Measurements from ENCODE around the gene RD3L. TPM values are rescaled to one million over a fixed set of nuclear protein-coding genes. Genes with fewer than 3 reads are reported as not detected.

RD3L gene
- polyA plus RNA-seq, 2 donors: not detected

- H3K9me3 ChIP-seq (ENCODE audit: control insufficient read depth in 2 of 2, insufficient read depth in 1 of 2, low read depth in 1 of 2, low read length in 1 of 2): no peaks in the 10 kb centered on the region
- H3K27me3 ChIP-seq (ENCODE audit: control insufficient read depth in 1 of 2, insufficient read depth in 2 of 2, low read length in 2 of 2): no peaks in the 10 kb centered on the region
- H3K36me3 ChIP-seq (ENCODE audit: control insufficient read depth in 2 of 2, insufficient read depth in 2 of 2, low read length in 1 of 2): no peaks in the 10 kb centered on the region
- no peaks in the 10 kb centered on the region for H3K4me1 ChIP-seq (ENCODE audit: control insufficient read depth in 2 of 2, insufficient read depth in 2 of 2, low read length in 1 of 2)
- no peak overlapping the region for H3K4me3 ChIP-seq (ENCODE audit: low read depth in 1 of 2, low read length in 2 of 2)
- 69 to 76% methylated on average over 5 of the region's 5 CpGs for WGBS, 2 donors
- no peak overlapping the region for H3K27ac ChIP-seq (ENCODE audit: low read depth in 2 of 2, low read length in 1 of 2)
Measured at GRCh38 chr14:103961928-103962578, 19.7 kb upstream of the RD3L start.

GRCh38 chr14:103960457-103961055 is 18.2 kb upstream of the RD3L start:
- 58% methylated on average over 11 of the region's 11 CpGs for WGBS, 2 donors
- Histone ChIP-seq H3K27ac (ENCODE audit: low read depth in 2 of 2, low read length in 1 of 2) (no peak overlapping the region), H3K9me3 (ENCODE audit: control insufficient read depth in 2 of 2, insufficient read depth in 1 of 2, low read depth in 1 of 2, low read length in 1 of 2) (no peaks in the 10 kb centered on the region), H3K4me3 (ENCODE audit: low read depth in 1 of 2, low read length in 2 of 2) (no peak overlapping the region), H3K27me3 (ENCODE audit: control insufficient read depth in 1 of 2, insufficient read depth in 2 of 2, low read length in 2 of 2) (no peaks in the 10 kb centered on the region), H3K36me3 (ENCODE audit: control insufficient read depth in 2 of 2, insufficient read depth in 2 of 2, low read length in 1 of 2) (no peaks in the 10 kb centered on the region), H3K4me1 (ENCODE audit: control insufficient read depth in 2 of 2, insufficient read depth in 2 of 2, low read length in 1 of 2) (no peaks in the 10 kb centered on the region)

GRCh38 chr14:103949131-103949790 is 6.9 kb upstream of the RD3L start:
- Histone ChIP-seq H3K27ac (ENCODE audit: low read depth in 2 of 2, low read length in 1 of 2) (no peak overlapping the region), H3K4me3 (ENCODE audit: low read depth in 1 of 2, low read length in 2 of 2) (no peak overlapping the region), H3K9me3 (ENCODE audit: control insufficient read depth in 2 of 2, insufficient read depth in 1 of 2, low read depth in 1 of 2, low read length in 1 of 2) (no peaks in the 10 kb centered on the region), H3K27me3 (ENCODE audit: control insufficient read depth in 1 of 2, insufficient read depth in 2 of 2, low read length in 2 of 2) (peaks cover 0 to 2% of the 10 kb centered on the region in 2 donors), H3K4me1 (ENCODE audit: control insufficient read depth in 2 of 2, insufficient read depth in 2 of 2, low read length in 1 of 2) (no peaks in the 10 kb centered on the region), H3K36me3 (ENCODE audit: control insufficient read depth in 2 of 2, insufficient read depth in 2 of 2, low read length in 1 of 2) (no peaks in the 10 kb centered on the region)
- WGBS, 2 donors: 58 to 70% methylated on average over 5 of the region's 5 CpGs

GRCh38 chr14:103948442-103948841 is 6.1 kb upstream of the RD3L start:
- H3K27ac ChIP-seq (ENCODE audit: low read depth in 2 of 2, low read length in 1 of 2): no peak overlapping the region
- WGBS, 2 donors: 82 to 83% methylated on average over 2 of the region's 2 CpGs

GRCh38 chr14:103946975-103947374 is 4.6 kb upstream of the RD3L start:
- no peaks in the 10 kb centered on the region for H3K9me3 ChIP-seq (ENCODE audit: control insufficient read depth in 2 of 2, insufficient read depth in 1 of 2, low read depth in 1 of 2, low read length in 1 of 2)
- peaks cover 0 to 2% of the 10 kb centered on the region in 2 donors for H3K27me3 ChIP-seq (ENCODE audit: control insufficient read depth in 1 of 2, insufficient read depth in 2 of 2, low read length in 2 of 2)
- WGBS, 2 donors: 97% methylated on average over 2 of the region's 2 CpGs
- H3K36me3 ChIP-seq (ENCODE audit: control insufficient read depth in 2 of 2, insufficient read depth in 2 of 2, low read length in 1 of 2): no peaks in the 10 kb centered on the region
- H3K4me1 ChIP-seq (ENCODE audit: control insufficient read depth in 2 of 2, insufficient read depth in 2 of 2, low read length in 1 of 2): no peaks in the 10 kb centered on the region
- H3K27ac ChIP-seq (ENCODE audit: low read depth in 2 of 2, low read length in 1 of 2): no peak overlapping the region
- H3K4me3 ChIP-seq (ENCODE audit: low read depth in 1 of 2, low read length in 2 of 2): no peak overlapping the region

More at GRCh38 chr14:103948442-103948841, 6.1 kb upstream of the RD3L start:
- Histone ChIP-seq H3K4me3 (ENCODE audit: low read depth in 1 of 2, low read length in 2 of 2) (no peak overlapping the region), H3K36me3 (ENCODE audit: control insufficient read depth in 2 of 2, insufficient read depth in 2 of 2, low read length in 1 of 2) (no peaks in the 10 kb centered on the region), H3K27me3 (ENCODE audit: control insufficient read depth in 1 of 2, insufficient read depth in 2 of 2, low read length in 2 of 2) (peaks cover 0 to 2% of the 10 kb centered on the region in 2 donors), H3K9me3 (ENCODE audit: control insufficient read depth in 2 of 2, insufficient read depth in 1 of 2, low read depth in 1 of 2, low read length in 1 of 2) (no peaks in the 10 kb centered on the region), H3K4me1 (ENCODE audit: control insufficient read depth in 2 of 2, insufficient read depth in 2 of 2, low read length in 1 of 2) (no peaks in the 10 kb centered on the region)

GRCh38 chr14:103943673-103944072 is 1.3 kb upstream of the RD3L start:
- Histone ChIP-seq H3K27ac (ENCODE audit: low read depth in 2 of 2, low read length in 1 of 2) (no peak overlapping the region), H3K4me3 (ENCODE audit: low read depth in 1 of 2, low read length in 2 of 2) (no peak overlapping the region), H3K36me3 (ENCODE audit: control insufficient read depth in 2 of 2, insufficient read depth in 2 of 2, low read length in 1 of 2) (no peaks in the 10 kb centered on the region), H3K4me1 (ENCODE audit: control insufficient read depth in 2 of 2, insufficient read depth in 2 of 2, low read length in 1 of 2) (no peaks in the 10 kb centered on the region), H3K9me3 (ENCODE audit: control insufficient read depth in 2 of 2, insufficient read depth in 1 of 2, low read depth in 1 of 2, low read length in 1 of 2) (no peaks in the 10 kb centered on the region), H3K27me3 (ENCODE audit: control insufficient read depth in 1 of 2, insufficient read depth in 2 of 2, low read length in 2 of 2) (peaks cover 0 to 2% of the 10 kb centered on the region in 2 donors)
- WGBS, 2 donors: 53 to 59% methylated on average over 5 of the region's 5 CpGs

GRCh38 chr14:103941462-103941861 is 867 bp downstream of the RD3L start:
- Histone ChIP-seq H3K4me3 (ENCODE audit: low read depth in 1 of 2, low read length in 2 of 2) (no peak overlapping the region), H3K4me1 (ENCODE audit: control insufficient read depth in 2 of 2, insufficient read depth in 2 of 2, low read length in 1 of 2) (no peaks in the 10 kb centered on the region), H3K36me3 (ENCODE audit: control insufficient read depth in 2 of 2, insufficient read depth in 2 of 2, low read length in 1 of 2) (no peaks in the 10 kb centered on the region), H3K9me3 (ENCODE audit: control insufficient read depth in 2 of 2, insufficient read depth in 1 of 2, low read depth in 1 of 2, low read length in 1 of 2) (no peaks in the 10 kb centered on the region), H3K27me3 (ENCODE audit: control insufficient read depth in 1 of 2, insufficient read depth in 2 of 2, low read length in 2 of 2) (peaks cover 0 to 2% of the 10 kb centered on the region in 2 donors), H3K27ac (ENCODE audit: low read depth in 2 of 2, low read length in 1 of 2) (no peak overlapping the region)
- 73 to 77% methylated on average over 7 of the region's 7 CpGs for WGBS, 2 donors

GRCh38 chr14:103935102-103935501 is 7.2 kb downstream of the RD3L start:
- H3K9me3 ChIP-seq (ENCODE audit: control insufficient read depth in 2 of 2, insufficient read depth in 1 of 2, low read depth in 1 of 2, low read length in 1 of 2): no peaks in the 10 kb centered on the region
- no peaks in the 10 kb centered on the region for H3K36me3 ChIP-seq (ENCODE audit: control insufficient read depth in 2 of 2, insufficient read depth in 2 of 2, low read length in 1 of 2)
- no peaks in the 10 kb centered on the region for H3K27me3 ChIP-seq (ENCODE audit: control insufficient read depth in 1 of 2, insufficient read depth in 2 of 2, low read length in 2 of 2)
- WGBS, 2 donors: 79 to 87% methylated on average over 2 of the region's 2 CpGs
- H3K4me1 ChIP-seq (ENCODE audit: control insufficient read depth in 2 of 2, insufficient read depth in 2 of 2, low read length in 1 of 2): no peaks in the 10 kb centered on the region
- no peak overlapping the region for H3K27ac ChIP-seq (ENCODE audit: low read depth in 2 of 2, low read length in 1 of 2)
- H3K4me3 ChIP-seq (ENCODE audit: low read depth in 1 of 2, low read length in 2 of 2): no peak overlapping the region

GRCh38 chr14:103932791-103933490 is 9.4 kb downstream of the RD3L start:
- H3K36me3 ChIP-seq (ENCODE audit: control insufficient read depth in 2 of 2, insufficient read depth in 2 of 2, low read length in 1 of 2): no peaks in the 10 kb centered on the region
- 53 to 69% methylated on average over 11 of the region's 11 CpGs for WGBS, 2 donors
- no peak overlapping the region for H3K4me3 ChIP-seq (ENCODE audit: low read depth in 1 of 2, low read length in 2 of 2)
- peak overlapping the region in 1 of 2 donors; percentile 50 for H3K27ac ChIP-seq (ENCODE audit: low read depth in 2 of 2, low read length in 1 of 2)
- H3K27me3 ChIP-seq (ENCODE audit: control insufficient read depth in 1 of 2, insufficient read depth in 2 of 2, low read length in 2 of 2): no peaks in the 10 kb centered on the region
- H3K4me1 ChIP-seq (ENCODE audit: control insufficient read depth in 2 of 2, insufficient read depth in 2 of 2, low read length in 1 of 2): no peaks in the 10 kb centered on the region
- no peaks in the 10 kb centered on the region for H3K9me3 ChIP-seq (ENCODE audit: control insufficient read depth in 2 of 2, insufficient read depth in 1 of 2, low read depth in 1 of 2, low read length in 1 of 2)

Data from esophagus (tissue), 2 donors.